OCI-LY1 (cell line): ENCODE measurements around the gene LTA4H.
"Not testable (repeated sequence)": the region's sequence is repeated elsewhere in the genome, so short reads cannot be mapped to it uniquely, and the experiment has no call there.

Experiments used
- H2AFZ ChIP-seq: fragments of 200-600 bp; sonication (generic), shearing (Covaris generic); 2 replicates; pipeline ENCODE4 v1.6.0; 2014; ENCODE audit warnings: antibody characterized with exemption, mild to moderate bottlenecking, low read length
- H3F3A ChIP-seq: fragments of 200-600 bp; sonication (generic), shearing (Covaris generic); 2 replicates; pipeline ENCODE4 v1.6.0; 2014; ENCODE audit warnings: mild to moderate bottlenecking, antibody characterized with exemption, low read length, moderate library complexity; ENCODE audit not compliant: insufficient read depth
- H3K27ac ChIP-seq: fragments of 200-600 bp; sonication (generic); 2 replicates; pipeline ENCODE4 v1.5.1; 2014; ENCODE audit warnings: low read length, mixed run types, mild to moderate bottlenecking, low read depth; ENCODE audit not compliant: poor library complexity, severe bottlenecking
- H3K27me3 ChIP-seq: fragments of 200-600 bp; sonication (generic); 2 replicates; pipeline ENCODE4 v1.6.0; 2014; ENCODE audit warnings: antibody characterized with exemption, mild to moderate bottlenecking, low read length, moderate library complexity; ENCODE audit not compliant: insufficient read depth
- H3K36me3 ChIP-seq: fragments of 200-600 bp; sonication (generic); 2 replicates; pipeline ENCODE4 v1.6.1; 2014; ENCODE audit warnings: mild to moderate bottlenecking, antibody characterized with exemption, low read length, moderate library complexity, mixed read lengths; ENCODE audit not compliant: insufficient read depth
- H3K4me1 ChIP-seq: fragments of 200-600 bp; sonication (generic); 2 replicates; pipeline ENCODE4 v1.5.1; 2014; ENCODE audit warnings: mild to moderate bottlenecking, low read length, moderate library complexity; ENCODE audit not compliant: insufficient read depth, severe bottlenecking
- H3K4me2 ChIP-seq: fragments of 200-600 bp; sonication (generic), shearing (Covaris generic); 2 replicates; pipeline ENCODE4 v1.6.1; 2014; ENCODE audit warnings: low read length
- H3K4me3 ChIP-seq: fragments of 200-600 bp; sonication (generic); 2 replicates; pipeline ENCODE4 v1.5.1; 2014; ENCODE audit warnings: low read length, low read depth, mild to moderate bottlenecking, mixed read lengths; ENCODE audit not compliant: poor library complexity, severe bottlenecking
- H3K79me2 ChIP-seq: fragments of 200-600 bp; shearing (Covaris generic); 2 replicates; pipeline ENCODE4 v1.6.1; 2016; ENCODE audit warnings: mixed run types, low read length, mixed read lengths; ENCODE audit not compliant: insufficient read depth
- H3K9ac ChIP-seq: fragments of 200-600 bp; sonication (generic), shearing (Covaris generic); 2 replicates; pipeline ENCODE4 v1.6.1; 2014; ENCODE audit warnings: mild to moderate bottlenecking, low read length, mixed read lengths
- H3K9me2 ChIP-seq: fragments of 200-600 bp; sonication (generic), shearing (Covaris generic); 2 replicates; pipeline ENCODE4 v1.6.1; 2014; ENCODE audit warnings: low read depth, mild to moderate bottlenecking, low read length, mixed read lengths
- H3K9me3 ChIP-seq: fragments of 200-600 bp; shearing (Covaris generic); 2 replicates; pipeline ENCODE4 v1.6.1; 2014; ENCODE audit warnings: low read length, mixed read lengths
- H4K20me1 ChIP-seq: fragments of 200-600 bp; sonication (generic), shearing (Covaris generic); 2 replicates; pipeline ENCODE4 v1.6.0; 2016; ENCODE audit warnings: mild to moderate bottlenecking, low read length; ENCODE audit not compliant: insufficient read depth
- CTCF ChIP-seq: fragments of 200-600 bp; sonication (generic), shearing (Covaris generic); IDR thresholded peaks from 2 replicates; pipeline ENCODE4 v1.5.1; 2017; ENCODE audit warnings: mild to moderate bottlenecking, antibody characterized with exemption, low read length, moderate library complexity, mixed read lengths
- EZH2 ChIP-seq: fragments of 200-600 bp; sonication (generic), shearing (Covaris generic); IDR thresholded peaks from 2 replicates; pipeline ENCODE4 v1.8.0; 2017; ENCODE audit warnings: borderline replicate concordance, mixed run types, mild to moderate bottlenecking, antibody characterized with exemption, low read length, moderate library complexity, mixed read lengths

The LTA4H gene

DNA sequence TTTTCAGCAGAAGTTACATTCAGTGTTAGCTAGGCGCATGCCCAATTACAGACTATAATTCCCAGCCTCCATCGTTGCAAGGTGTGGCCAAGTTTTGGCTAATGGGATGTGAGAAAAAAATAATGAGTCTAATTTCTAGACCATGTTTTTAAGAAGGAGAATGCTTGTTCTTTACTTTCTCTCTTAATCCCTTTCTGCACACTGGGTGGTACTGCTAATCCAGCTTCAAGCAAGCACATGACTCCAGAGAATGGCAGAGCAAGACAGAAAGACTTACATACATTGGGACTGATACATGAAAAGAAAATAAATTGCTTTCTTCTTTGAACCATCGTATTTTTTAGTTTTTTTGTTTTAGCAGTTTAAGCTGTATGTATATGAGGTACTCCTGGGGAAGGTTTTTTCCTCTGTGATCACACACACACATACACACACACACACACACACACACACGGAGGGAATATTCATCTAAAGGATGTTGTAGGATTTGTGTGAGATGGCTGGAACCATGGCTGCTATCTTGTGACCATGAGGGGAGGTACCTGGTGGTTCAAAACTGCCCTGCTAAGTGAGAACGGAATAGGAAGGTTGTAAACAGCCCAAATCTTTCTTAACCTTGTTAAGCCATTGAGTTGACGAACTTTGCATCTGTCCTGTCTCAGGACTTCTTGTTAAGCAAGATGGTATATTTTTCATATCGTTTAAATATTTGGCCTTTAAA lies 34.3 kb upstream of the LTA4H start:
- no peak overlapping the region for H3K27ac ChIP-seq
- no peaks in the 10 kb centered on the region for H3K4me1 ChIP-seq
- H4K20me1 ChIP-seq = no peaks in the 10 kb centered on the region
- H3K4me2 ChIP-seq = no peak overlapping the region
- H3K9me2 ChIP-seq = no peaks in the 10 kb centered on the region
- no peaks in the 10 kb centered on the region for H3F3A ChIP-seq
- no peaks in the 10 kb centered on the region for H3K9me3 ChIP-seq
- H3K27me3 ChIP-seq = no peaks in the 10 kb centered on the region; the same call in 1 of the 2 replicates
- TF ChIP-seq CTCF = no peak
- no peak for TF ChIP-seq EZH2
- no peaks in the 10 kb centered on the region for H3K79me2 ChIP-seq
- H3K4me3 ChIP-seq = no peak overlapping the region
- H3K9ac ChIP-seq = no peak overlapping the region
- no peak overlapping the region for H2AFZ ChIP-seq
- no peaks in the 10 kb centered on the region for H3K36me3 ChIP-seq

DNA sequence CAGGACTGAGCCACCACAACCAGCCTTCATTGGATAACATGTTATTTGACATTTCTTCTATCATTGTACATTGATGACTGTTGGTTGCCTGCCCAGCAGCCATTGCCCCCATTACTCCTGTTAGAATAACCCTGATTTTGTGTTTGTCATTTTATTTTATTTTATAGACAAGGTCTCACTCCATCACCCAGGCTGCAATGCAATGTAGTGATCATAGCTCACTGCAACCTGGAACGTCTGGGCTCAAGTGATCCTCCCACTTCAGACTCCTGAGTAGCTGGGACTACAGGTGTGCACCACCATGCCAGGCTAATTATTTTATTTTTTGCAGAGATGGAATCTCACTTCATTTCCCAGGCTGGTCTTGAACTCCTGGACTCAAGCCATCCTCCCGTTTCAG lies 33.2 kb upstream of the LTA4H start:
- Histone ChIP-seq H3K27ac (no peak overlapping the region), H4K20me1 (no peaks in the 10 kb centered on the region), H3F3A (no peaks in the 10 kb centered on the region), H3K9ac (no peak overlapping the region), H3K79me2 (no peaks in the 10 kb centered on the region), H2AFZ (no peak overlapping the region), H3K9me3 (no peaks in the 10 kb centered on the region), H3K36me3 (no peaks in the 10 kb centered on the region), H3K4me2 (no peak overlapping the region), H3K27me3 (no peaks in the 10 kb centered on the region; the same call in 1 of the 2 replicates), H3K9me2 (no peaks in the 10 kb centered on the region), H3K4me3 (no peak overlapping the region), H3K4me1 (no peaks in the 10 kb centered on the region)
- TF ChIP-seq EZH2 (no peak), CTCF (no peak)

DNA sequence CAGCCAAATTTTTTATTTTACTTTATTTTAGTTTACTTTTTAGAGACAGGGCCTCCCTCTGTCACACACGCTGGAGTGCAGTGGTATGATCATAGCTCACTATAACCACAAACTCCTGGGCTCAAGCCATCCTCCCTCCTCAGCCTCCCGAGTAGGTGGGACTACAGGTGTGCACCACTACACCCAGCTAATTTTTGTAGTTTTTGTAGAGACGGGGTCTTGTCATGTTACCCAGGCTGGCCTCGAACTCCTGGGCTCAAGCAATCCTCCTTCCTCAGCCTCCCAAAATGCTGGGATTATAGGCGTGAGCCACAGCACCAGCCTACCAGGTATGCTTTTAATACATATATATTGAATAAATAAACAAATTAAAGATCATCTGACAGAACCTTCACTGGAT lies 32.7 kb upstream of the LTA4H start:
- TF ChIP-seq CTCF (no peak), EZH2 (no peak)
- H3K9me3 ChIP-seq = no peaks in the 10 kb centered on the region
- no peak overlapping the region for H3K4me2 ChIP-seq
- H3K27me3 ChIP-seq = no peaks in the 10 kb centered on the region; the same call in 1 of the 2 replicates
- H3K9me2 ChIP-seq = no peaks in the 10 kb centered on the region
- no peak overlapping the region for H3K27ac ChIP-seq
- no peaks in the 10 kb centered on the region for H4K20me1 ChIP-seq
- H3K79me2 ChIP-seq = no peaks in the 10 kb centered on the region
- no peak overlapping the region for H2AFZ ChIP-seq
- H3F3A ChIP-seq = no peaks in the 10 kb centered on the region
- no peak overlapping the region for H3K9ac ChIP-seq
- H3K4me3 ChIP-seq = no peak overlapping the region
- H3K4me1 ChIP-seq = no peaks in the 10 kb centered on the region
- no peaks in the 10 kb centered on the region for H3K36me3 ChIP-seq

- H3K9ac ChIP-seq, H3K4me1 ChIP-seq, H3K4me3 ChIP-seq, H3K4me2 ChIP-seq, H3K27ac ChIP-seq, H3K9me3 ChIP-seq, H3K9me2 ChIP-seq, H3K36me3 ChIP-seq, H2AFZ ChIP-seq, H4K20me1 ChIP-seq, H3F3A ChIP-seq, H3K27me3 ChIP-seq, H3K79me2 ChIP-seq: not testable (repeated sequence)
Observed at GRCh38 chr12:96065776-96066175, 30.4 kb upstream of the LTA4H start.
